Mammary epithelial cell (primary cell): Measurements from ENCODE around the gene CYP2A6.

Source experiments
- CTCF ChIP-seq, 2 donors: IDR thresholded peaks in 1 of 2; conservative IDR thresholded peaks in 1 of 2; 2 replicates each; pipeline ENCODE4 v1.5.1; 2011 to 2012; ENCODE audit warnings: inconsistent platforms in 2 of 2, low read length in 2 of 2, mild to moderate bottlenecking in 2 of 2, control low read depth in 1 of 2, low read depth in 1 of 2; ENCODE audit not compliant: insufficient read depth in 1 of 2; ENCODE audit errors: extremely low read depth in 1 of 2
- EZH2 ChIP-seq: IDR thresholded peaks from 2 replicates; pipeline ENCODE4 v1.6.1; 2012; ENCODE audit warnings: low read length, inconsistent platforms, borderline replicate concordance

- TF ChIP-seq CTCF (conservative IDR thresholded peaks at IDR 0.05 in 1 of 2, IDR thresholded peaks at IDR 0.05 in 1 of 2; ENCODE audit: extremely low read depth in 1 of 2, insufficient read depth in 1 of 2, low read depth in 1 of 2, low read length in 2 of 2) (no peak), EZH2 (no peak)
Measured at GRCh38 chr19:40801426-40802299, 48.6 kb downstream of the CYP2A6 start.
